HepG2 (cell line): ENCODE results near the gene HERC4. TPM values are rescaled to one million over a fixed set of nuclear protein-coding genes. Genes with fewer than 3 reads are reported as not detected.

Experiments used
- ADNP ChIP-seq: sonication (generic); formaldehyde crosslinking; IDR thresholded peaks from 2 replicates; pipeline ENCODE4 v1.4.0; 2020; ENCODE audit warnings: missing genetic modification reagents
- BCL6 ChIP-seq: IDR thresholded peaks from 2 replicates; pipeline ENCODE4 v1.6.1; 2016; ENCODE audit warnings: missing genetic modification reagents, missing compliant biosample characterization
- CEBPG ChIP-seq: IDR thresholded peaks from 2 replicates; pipeline ENCODE4 v1.6.1; 2016
- CHD2 ChIP-seq: IDR thresholded peaks from 2 replicates; pipeline ENCODE4 v1.6.1; 2011; ENCODE audit warnings: low read depth, low read length, improper control_type of control experiment
- HES4 ChIP-seq: sonication (generic); formaldehyde crosslinking; IDR thresholded peaks from 2 replicates; pipeline ENCODE4 v1.9.0; 2021; ENCODE audit warnings: mild to moderate bottlenecking, missing genetic modification reagents, borderline replicate concordance
- HOXA9 ChIP-seq: sonication (generic); formaldehyde crosslinking; IDR thresholded peaks from 2 replicates; pipeline ENCODE4 v1.8.1; 2022; ENCODE audit warnings: missing genetic modification reagents, mild to moderate bottlenecking, moderate library complexity, borderline replicate concordance
- KLF16 ChIP-seq, 2 experiments: sonication (generic) in 1 of 2; formaldehyde crosslinking in 1 of 2; IDR thresholded peaks; 2 replicates each; pipeline versions ENCODE4 v1.6.1 to v1.8.0; 2016 to 2023; ENCODE audit warnings: missing genetic modification reagents in 2 of 2, missing compliant biosample characterization in 1 of 2
- MAF1 ChIP-seq: sonication (generic); formaldehyde crosslinking; IDR thresholded peaks from 2 replicates; pipeline ENCODE4 v1.5.0; 2020; ENCODE audit warnings: missing genetic modification reagents, borderline replicate concordance
- MIER2 ChIP-seq: IDR thresholded peaks from 2 replicates; pipeline ENCODE4 v1.6.1; 2016; ENCODE audit warnings: missing biosample characterization, missing genetic modification reagents
- MTF1 ChIP-seq: sonication (generic); formaldehyde crosslinking; IDR thresholded peaks from 2 replicates; pipeline ENCODE4 v1.5.0; 2020; ENCODE audit warnings: missing genetic modification reagents
- RELA ChIP-seq: sonication (generic); formaldehyde crosslinking; IDR thresholded peaks from 2 replicates; pipeline ENCODE4 v1.4.0; 2020; ENCODE audit warnings: missing genetic modification reagents
- SATB2 ChIP-seq: sonication (generic); formaldehyde crosslinking; IDR thresholded peaks from 2 replicates; pipeline ENCODE4 v1.5.0; 2020; ENCODE audit warnings: missing genetic modification reagents
- SETDB1 ChIP-seq: sonication (generic); formaldehyde crosslinking; IDR thresholded peaks from 2 replicates; pipeline ENCODE4 v1.5.1; 2020; ENCODE audit warnings: missing genetic modification reagents, mild to moderate bottlenecking, borderline replicate concordance
- SRY ChIP-seq: sonication (generic); formaldehyde crosslinking; IDR thresholded peaks from 2 replicates; pipeline ENCODE4 v1.8.0; 2022; ENCODE audit warnings: mild to moderate bottlenecking, missing genetic modification reagents
- ZEB1 ChIP-seq: IDR thresholded peaks from 2 replicates; pipeline ENCODE4 v1.6.1; 2012; ENCODE audit warnings: mild to moderate bottlenecking, low read depth, inconsistent platforms; ENCODE audit not compliant: insufficient replicate concordance
- ZNF17 ChIP-seq: sonication (generic); formaldehyde crosslinking; IDR thresholded peaks from 2 replicates; pipeline ENCODE4 v1.5.0; 2020; ENCODE audit warnings: mild to moderate bottlenecking, missing genetic modification reagents
- ZNF251 ChIP-seq: sonication (generic); formaldehyde crosslinking; IDR thresholded peaks from 2 replicates; pipeline ENCODE4 v1.9.0; 2021; ENCODE audit warnings: mild to moderate bottlenecking, missing genetic modification reagents
- ZNF260 ChIP-seq: sonication (generic); formaldehyde crosslinking; IDR thresholded peaks from 2 replicates; pipeline ENCODE4 v1.4.0; 2020; ENCODE audit warnings: missing genetic modification reagents, low read depth, mild to moderate bottlenecking, borderline replicate concordance
- ZSCAN25 ChIP-seq: sonication (generic); formaldehyde crosslinking; IDR thresholded peaks from 2 replicates; pipeline ENCODE4 v1.8.0; 2022; ENCODE audit warnings: mild to moderate bottlenecking, missing genetic modification reagents
- polyA plus RNA-seq, 8 experiments: library from polyadenylated mRNA; depleted of rRNA in 3 of 8; stranded (reverse) in 7 of 8; unstranded in 1 of 8; fragments of >200 nt; fragmentation: Illumina TruSeq in 4 of 8; extraction: Trizol in 4 of 8; gene quantifications; 2 replicates each; pipeline versions ENCODE4 v1.2.1 to v1.2.3, GENCODE V29; 2011 to 2016; ENCODE audit warnings: low read depth in 4 of 8, missing spikeins in 1 of 8, mixed read lengths in 1 of 8; ENCODE audit not compliant: insufficient read depth in 1 of 8
- total RNA-seq, 5 experiments: library from RNA; depleted of rRNA; stranded (reverse); fragments of >200 nt; fragmentation: Illumina TruSeq; extraction: Trizol; gene quantifications; 2 replicates each; pipeline ENCODE4 v1.2.3, GENCODE V29; 2016; ENCODE audit warnings: low read depth in 1 of 5
- TF ChIP-seq, protein P1 (sequence below): sonication (generic); formaldehyde crosslinking; IDR thresholded peaks from 2 replicates; pipeline ENCODE4 v1.4.0; 2020; ENCODE audit warnings: missing genetic modification reagents, borderline replicate concordance
- TF ChIP-seq, protein P2 (sequence below): sonication (generic); formaldehyde crosslinking; IDR thresholded peaks from 2 replicates; pipeline ENCODE4 v1.9.0; 2022; ENCODE audit warnings: missing genetic modification reagents, mild to moderate bottlenecking, borderline replicate concordance
- TF ChIP-seq, protein P3 (sequence below): sonication (generic); formaldehyde crosslinking; IDR thresholded peaks from 2 replicates; pipeline ENCODE4 v1.4.0; 2020; ENCODE audit warnings: missing genetic modification reagents
- TF ChIP-seq, protein P4 (sequence below): sonication (generic); formaldehyde crosslinking; IDR thresholded peaks from 2 replicates; pipeline ENCODE4 v1.4.0; 2020; ENCODE audit warnings: missing genetic modification reagents

HERC4 gene
- total and polyA plus RNA-seq, 2 of the 13 experiments (the other 11 are each of a cell fraction or from before 2014, with no cell fraction given): 9.8 to 20.2 TPM

DNA sequence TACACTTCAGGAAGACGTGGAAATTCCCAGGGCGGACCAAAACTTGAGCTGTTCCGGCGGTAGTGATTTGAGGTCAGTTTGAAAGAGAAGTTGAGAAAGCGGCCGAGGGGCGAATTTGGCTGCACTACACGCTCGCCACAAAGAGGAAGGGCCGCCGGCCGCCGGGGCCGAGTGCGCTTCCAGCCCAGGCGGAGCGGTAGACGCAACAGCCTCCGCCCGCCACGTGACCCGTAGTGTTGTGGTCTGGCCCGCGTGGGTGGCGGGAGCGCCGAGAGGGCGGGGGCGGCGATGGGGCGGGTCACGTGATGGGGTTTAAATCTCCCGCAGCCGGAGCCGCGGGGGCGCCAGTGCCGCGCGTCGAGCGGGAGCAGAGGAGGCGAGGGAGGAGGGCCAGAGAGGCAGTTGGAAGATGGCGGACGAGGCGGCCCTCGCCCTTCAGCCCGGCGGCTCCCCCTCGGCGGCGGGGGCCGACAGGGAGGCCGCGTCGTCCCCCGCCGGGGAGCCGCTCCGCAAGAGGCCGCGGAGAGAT, 190.7 kb downstream of the HERC4 start, which contains the start of gene SIRT1 (continued):
- TF ChIP-seq, protein P1, sequence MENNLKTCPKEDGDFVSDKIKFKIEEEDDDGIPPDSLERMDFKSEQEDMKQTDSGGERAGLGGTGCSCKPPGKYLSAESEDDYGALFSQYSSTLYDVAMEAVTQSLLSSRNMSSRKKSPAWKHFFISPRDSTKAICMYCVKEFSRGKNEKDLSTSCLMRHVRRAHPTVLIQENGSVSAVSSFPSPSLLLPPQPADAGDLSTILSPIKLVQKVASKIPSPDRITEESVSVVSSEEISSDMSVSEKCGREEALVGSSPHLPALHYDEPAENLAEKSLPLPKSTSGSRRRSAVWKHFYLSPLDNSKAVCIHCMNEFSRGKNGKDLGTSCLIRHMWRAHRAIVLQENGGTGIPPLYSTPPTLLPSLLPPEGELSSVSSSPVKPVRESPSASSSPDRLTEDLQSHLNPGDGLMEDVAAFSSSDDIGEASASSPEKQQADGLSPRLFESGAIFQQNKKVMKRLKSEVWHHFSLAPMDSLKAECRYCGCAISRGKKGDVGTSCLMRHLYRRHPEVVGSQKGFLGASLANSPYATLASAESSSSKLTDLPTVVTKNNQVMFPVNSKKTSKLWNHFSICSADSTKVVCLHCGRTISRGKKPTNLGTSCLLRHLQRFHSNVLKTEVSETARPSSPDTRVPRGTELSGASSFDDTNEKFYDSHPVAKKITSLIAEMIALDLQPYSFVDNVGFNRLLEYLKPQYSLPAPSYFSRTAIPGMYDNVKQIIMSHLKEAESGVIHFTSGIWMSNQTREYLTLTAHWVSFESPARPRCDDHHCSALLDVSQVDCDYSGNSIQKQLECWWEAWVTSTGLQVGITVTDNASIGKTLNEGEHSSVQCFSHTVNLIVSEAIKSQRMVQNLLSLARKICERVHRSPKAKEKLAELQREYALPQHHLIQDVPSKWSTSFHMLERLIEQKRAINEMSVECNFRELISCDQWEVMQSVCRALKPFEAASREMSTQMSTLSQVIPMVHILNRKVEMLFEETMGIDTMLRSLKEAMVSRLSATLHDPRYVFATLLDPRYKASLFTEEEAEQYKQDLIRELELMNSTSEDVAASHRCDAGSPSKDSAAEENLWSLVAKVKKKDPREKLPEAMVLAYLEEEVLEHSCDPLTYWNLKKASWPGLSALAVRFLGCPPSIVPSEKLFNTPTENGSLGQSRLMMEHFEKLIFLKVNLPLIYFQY: peak; percentile 60; the same call in 1 of the 2 replicates
- TF ChIP-seq BCL6 (CRISPR knock-in tag) (peak; percentile 84), ADNP (CRISPR knock-in tag) (no peak), ZNF260 (CRISPR knock-in tag) (no peak), KLF16 (CRISPR knock-in tag; IDR thresholded peaks at IDR 0.05) (peak in 1 of 2 experiments; percentile 94; a peak in 2 of 4 replicates), ZNF17 (no peak), MIER2 (CRISPR knock-in tag) (0 out of 2 replicates have a peak, but pooled peaks have one; percentile 12), SATB2 (peak; percentile 62; the same call in 1 of the 2 replicates), HOXA9 (CRISPR knock-in tag) (peak; percentile 72; the same call in 1 of the 2 replicates), ZNF251 (peak; percentile 73; the same call in 1 of the 2 replicates), SRY (CRISPR knock-in tag) (peak; percentile 69; the same call in 1 of the 2 replicates), HES4 (CRISPR knock-in tag) (0 out of 2 replicates have a peak, but pooled peaks have one; percentile 13), ZEB1 (no peak), SETDB1 (CRISPR knock-in tag) (no peak), MAF1 (CRISPR knock-in tag) (peak; percentile 56; the same call in 1 of the 2 replicates), CHD2 (peak; percentile 12; the same call in 1 of the 2 replicates), RELA (CRISPR knock-in tag) (peak; percentile 32; the same call in 1 of the 2 replicates), MTF1 (CRISPR knock-in tag) (no peak), CEBPG (CRISPR knock-in tag) (peak; percentile 76), ZSCAN25 (CRISPR knock-in tag) (no peak; the same call in 1 of the 2 replicates)
- TF ChIP-seq, protein P2, sequence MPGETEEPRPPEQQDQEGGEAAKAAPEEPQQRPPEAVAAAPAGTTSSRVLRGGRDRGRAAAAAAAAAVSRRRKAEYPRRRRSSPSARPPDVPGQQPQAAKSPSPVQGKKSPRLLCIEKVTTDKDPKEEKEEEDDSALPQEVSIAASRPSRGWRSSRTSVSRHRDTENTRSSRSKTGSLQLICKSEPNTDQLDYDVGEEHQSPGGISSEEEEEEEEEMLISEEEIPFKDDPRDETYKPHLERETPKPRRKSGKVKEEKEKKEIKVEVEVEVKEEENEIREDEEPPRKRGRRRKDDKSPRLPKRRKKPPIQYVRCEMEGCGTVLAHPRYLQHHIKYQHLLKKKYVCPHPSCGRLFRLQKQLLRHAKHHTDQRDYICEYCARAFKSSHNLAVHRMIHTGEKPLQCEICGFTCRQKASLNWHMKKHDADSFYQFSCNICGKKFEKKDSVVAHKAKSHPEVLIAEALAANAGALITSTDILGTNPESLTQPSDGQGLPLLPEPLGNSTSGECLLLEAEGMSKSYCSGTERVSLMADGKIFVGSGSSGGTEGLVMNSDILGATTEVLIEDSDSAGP (CRISPR knock-in tag): peak; percentile 88
- TF ChIP-seq, protein P3, sequence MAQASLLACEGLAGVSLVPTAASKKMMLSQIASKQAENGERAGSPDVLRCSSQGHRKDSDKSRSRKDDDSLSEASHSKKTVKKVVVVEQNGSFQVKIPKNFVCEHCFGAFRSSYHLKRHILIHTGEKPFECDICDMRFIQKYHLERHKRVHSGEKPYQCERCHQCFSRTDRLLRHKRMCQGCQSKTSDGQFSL (CRISPR knock-in tag): no peak; the same call in 1 of the 2 replicates
- TF ChIP-seq, protein P4, sequence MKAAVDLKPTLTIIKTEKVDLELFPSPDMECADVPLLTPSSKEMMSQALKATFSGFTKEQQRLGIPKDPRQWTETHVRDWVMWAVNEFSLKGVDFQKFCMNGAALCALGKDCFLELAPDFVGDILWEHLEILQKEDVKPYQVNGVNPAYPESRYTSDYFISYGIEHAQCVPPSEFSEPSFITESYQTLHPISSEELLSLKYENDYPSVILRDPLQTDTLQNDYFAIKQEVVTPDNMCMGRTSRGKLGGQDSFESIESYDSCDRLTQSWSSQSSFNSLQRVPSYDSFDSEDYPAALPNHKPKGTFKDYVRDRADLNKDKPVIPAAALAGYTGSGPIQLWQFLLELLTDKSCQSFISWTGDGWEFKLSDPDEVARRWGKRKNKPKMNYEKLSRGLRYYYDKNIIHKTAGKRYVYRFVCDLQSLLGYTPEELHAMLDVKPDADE (CRISPR knock-in tag): no peak
